ENCODE results near the gene SPG7. TPM values are rescaled to one million over a fixed set of nuclear protein-coding genes. Genes with fewer than 3 reads are reported as not detected.

SPG7 gene
- total RNA-seq, 4 donors from 2014 or later: 58.8 to 94.3 (median 83.3) TPM

GRCh38 chr16:89602952-89603590, 94.9 kb downstream of the SPG7 start:
- no peaks in the 10 kb centered on the region for H3K36me3 ChIP-seq
- H3K27me3 ChIP-seq: peaks cover 0 to 49% (median 0%) of the 10 kb centered on the region in 4 donors
- TF ChIP-seq POLR2AphosphoS5 (IDR thresholded peaks at IDR 0.05) (no peak), POLR2A (IDR thresholded peaks at IDR 0.05; ENCODE audit: low read depth) (no peak), CTCF (IDR thresholded peaks at IDR 0.05) (no peak), EP300 (IDR thresholded peaks at IDR 0.05) (no peak)
- peaks cover 3 to 14% (median 11%) of the 10 kb centered on the region in 4 donors for H3K4me1 ChIP-seq
- no peak overlapping the region for H3K27ac ChIP-seq (replicated peaks in 1 of 4)
- DNase-seq (ENCODE audit: extremely low spot score): no peak
- H3K4me3 ChIP-seq: no peak overlapping the region
- intact Hi-C loops (cut with DNase I): no loop called here
- WGBS: 52% methylated on average over 4 of the region's 5 CpGs
- H3K9me3 ChIP-seq: no peaks in the 10 kb centered on the region

GRCh38 chr16:89604764-89605163, 96.6 kb downstream of the SPG7 start:
- Histone ChIP-seq H3K9me3 (no peaks in the 10 kb centered on the region), H3K27ac (replicated peaks in 1 of 4) (no peak overlapping the region), H3K4me3 (no peak overlapping the region), H3K27me3 (peaks cover 0 to 63% (median 0%) of the 10 kb centered on the region in 4 donors), H3K36me3 (no peaks in the 10 kb centered on the region), H3K4me1 (peaks cover 3 to 14% (median 11%) of the 10 kb centered on the region in 4 donors)
- intact Hi-C loops (cut with DNase I): no loop called here
- DNase-seq (ENCODE audit: extremely low spot score): no peak
- TF ChIP-seq POLR2A (IDR thresholded peaks at IDR 0.05; ENCODE audit: low read depth) (no peak), EP300 (IDR thresholded peaks at IDR 0.05) (no peak), POLR2AphosphoS5 (IDR thresholded peaks at IDR 0.05) (no peak), CTCF (IDR thresholded peaks at IDR 0.05) (no peak)
- WGBS: 88% methylated on average over 15 of the region's 16 CpGs

- DNase-seq (ENCODE audit: extremely low spot score): no peak
- TF ChIP-seq POLR2A (IDR thresholded peaks at IDR 0.05; ENCODE audit: low read depth) (no peak), EP300 (IDR thresholded peaks at IDR 0.05) (no peak)
- WGBS: 78% methylated on average over 8 of the region's 34 CpGs
- H3K9me3 ChIP-seq: no peaks in the 10 kb centered on the region
- H3K27me3 ChIP-seq: peaks cover 0 to 63% (median 0%) of the 10 kb centered on the region in 4 donors
- intact Hi-C loops (cut with DNase I): no loop called here
- H3K27ac ChIP-seq (replicated peaks in 1 of 4): no peak overlapping the region
- no peaks in the 10 kb centered on the region for H3K36me3 ChIP-seq
- H3K4me1 ChIP-seq: peaks cover 3 to 14% (median 11%) of the 10 kb centered on the region in 4 donors
- H3K4me3 ChIP-seq: no peak overlapping the region
Observed at GRCh38 chr16:89605186-89605970, 97.2 kb downstream of the SPG7 start.

- no peak overlapping the region for H3K4me3 ChIP-seq
- TF ChIP-seq EP300 (IDR thresholded peaks at IDR 0.05) (no peak), CTCF (IDR thresholded peaks at IDR 0.05) (no peak), POLR2AphosphoS5 (IDR thresholded peaks at IDR 0.05) (no peak), POLR2A (IDR thresholded peaks at IDR 0.05; ENCODE audit: low read depth) (no peak)
- no peaks in the 10 kb centered on the region for H3K36me3 ChIP-seq
- peaks cover 3 to 14% (median 11%) of the 10 kb centered on the region in 4 donors for H3K4me1 ChIP-seq
- no peaks in the 10 kb centered on the region for H3K9me3 ChIP-seq
- intact Hi-C loops (cut with DNase I): no loop called here
- DNase-seq (ENCODE audit: extremely low spot score): no peak
- H3K27ac ChIP-seq (replicated peaks in 1 of 4): no peak overlapping the region
- 83% methylated on average over 7 of the region's 9 CpGs for WGBS
- H3K27me3 ChIP-seq: peaks cover 0 to 68% (median 0%) of the 10 kb centered on the region in 4 donors
Observed at GRCh38 chr16:89606006-89606405, 97.8 kb downstream of the SPG7 start.

Small RNA genes within 50 kb of the gene (small RNA-seq; reads per million reads assigned to genes)
- 0 reads per million in 3 donors for gene SNORD68

Other genes with a start within 250 kb of the SPG7 start
- 100 to 1,000 TPM in 3 of 4 donors, 10 to 100 TPM in 1; 60.8 to 119 (median 105) TPM for gene ANKRD11, start 17.8 kb upstream of the SPG7 start, total RNA-seq
- 1,000 to 10,000 TPM; 4,039 to 6,804 (median 5,312) TPM for gene RPL13, start 52.3 kb downstream of the SPG7 start, total RNA-seq
- gene CPNE7, start 67.4 kb downstream of the SPG7 start, total RNA-seq: 1 to 10 TPM in 2 of 4 donors, under 1 TPM in 1, not detected in 1; 0.83 to 1.7 (median 1.4) TPM
- under 1 TPM in 1 of 4 donors, not detected in 3; 0.99 TPM for gene DPEP1, start 105.2 kb downstream of the SPG7 start, total RNA-seq
- 100 to 1,000 TPM in 1 of 4 donors, 10 to 100 TPM in 3; 71.8 to 117 (median 87.8) TPM for gene CHMP1A, start 149.3 kb downstream of the SPG7 start, total RNA-seq
- gene SPATA33, start 149.4 kb downstream of the SPG7 start, total RNA-seq: 1 to 10 TPM; 2.2 to 4.9 (median 3.6) TPM
- gene CDK10, start 178.3 kb downstream of the SPG7 start, total RNA-seq: 10 to 100 TPM; 20.8 to 45.1 (median 25.7) TPM
- gene SPATA2L, start 193.3 kb downstream of the SPG7 start, total RNA-seq: 10 to 100 TPM; 10.8 to 32.0 (median 21.9) TPM
- gene VPS9D1, start 212.5 kb downstream of the SPG7 start, total RNA-seq: 10 to 100 TPM in 1 of 4 donors, 1 to 10 TPM in 3; 4.6 to 10.2 (median 7.1) TPM
- 10 to 100 TPM; 16.1 to 19.2 (median 17.2) TPM for gene ZNF276, start 213.1 kb downstream of the SPG7 start, total RNA-seq